A673 (cell line): ENCODE measurements around the gene HNRNPC.

ENCODE experiments used
- EZH2 ChIP-seq: fragments of 200-600 bp; sonication (generic); IDR thresholded peaks from 2 replicates; pipeline ENCODE4 v1.6.1; 2017; ENCODE audit warnings: borderline replicate concordance, low read depth, mild to moderate bottlenecking, mixed read lengths, antibody characterized with exemption, low read length; ENCODE audit not compliant: poor library complexity, severe bottlenecking
- TF ChIP-seq, protein P1 (sequence below): fragments of 300-800, 200-600 bp; sonication (generic); conservative IDR thresholded peaks from 2 replicates; pipeline ENCODE4 v1.5.1; 2017; ENCODE audit warnings: low read depth, mild to moderate bottlenecking, antibody characterized with exemption, low read length, moderate library complexity, mixed read lengths

DNA sequence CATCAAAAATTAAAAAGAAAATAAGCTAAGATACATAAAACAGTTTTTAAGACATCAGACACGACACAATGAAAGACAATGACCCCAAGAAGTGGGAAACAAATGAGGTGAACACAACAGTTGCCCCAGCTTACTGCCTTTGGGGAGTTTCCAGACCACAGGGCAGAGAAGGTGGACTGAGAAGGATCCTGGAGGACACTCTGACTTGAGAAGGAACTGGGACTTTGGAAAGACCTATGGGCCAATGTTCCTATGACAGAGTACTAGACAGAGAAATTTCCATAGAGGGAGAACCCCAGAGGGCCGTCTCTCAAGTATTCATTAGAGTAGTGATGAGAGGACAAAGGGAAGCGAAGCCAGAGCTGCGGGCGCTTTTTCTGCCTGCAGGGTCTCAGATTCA is 107.2 kb downstream of the HNRNPC start:
- TF ChIP-seq, protein P1, sequence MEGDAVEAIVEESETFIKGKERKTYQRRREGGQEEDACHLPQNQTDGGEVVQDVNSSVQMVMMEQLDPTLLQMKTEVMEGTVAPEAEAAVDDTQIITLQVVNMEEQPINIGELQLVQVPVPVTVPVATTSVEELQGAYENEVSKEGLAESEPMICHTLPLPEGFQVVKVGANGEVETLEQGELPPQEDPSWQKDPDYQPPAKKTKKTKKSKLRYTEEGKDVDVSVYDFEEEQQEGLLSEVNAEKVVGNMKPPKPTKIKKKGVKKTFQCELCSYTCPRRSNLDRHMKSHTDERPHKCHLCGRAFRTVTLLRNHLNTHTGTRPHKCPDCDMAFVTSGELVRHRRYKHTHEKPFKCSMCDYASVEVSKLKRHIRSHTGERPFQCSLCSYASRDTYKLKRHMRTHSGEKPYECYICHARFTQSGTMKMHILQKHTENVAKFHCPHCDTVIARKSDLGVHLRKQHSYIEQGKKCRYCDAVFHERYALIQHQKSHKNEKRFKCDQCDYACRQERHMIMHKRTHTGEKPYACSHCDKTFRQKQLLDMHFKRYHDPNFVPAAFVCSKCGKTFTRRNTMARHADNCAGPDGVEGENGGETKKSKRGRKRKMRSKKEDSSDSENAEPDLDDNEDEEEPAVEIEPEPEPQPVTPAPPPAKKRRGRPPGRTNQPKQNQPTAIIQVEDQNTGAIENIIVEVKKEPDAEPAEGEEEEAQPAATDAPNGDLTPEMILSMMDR: no peak
- no peak for TF ChIP-seq EZH2
